Gastroesophageal sphincter (tissue), 3 donors: Measurements from ENCODE around the gene KPNB1.

Source experiments
- CTCF ChIP-seq, 4 experiments: fragments of 200-600 bp in 2 of 4; fragments of 450-650 bp in 2 of 4; sonication (generic) in 1 of 4; IDR thresholded peaks; one replicate each; pipeline ENCODE4 v1.5.1; 2017 to 2019; ENCODE audit warnings: antibody characterized with exemption in 4 of 4, mild to moderate bottlenecking in 2 of 4, moderate library complexity in 2 of 4
- EP300 ChIP-seq: sonication (generic); formaldehyde crosslinking; IDR thresholded peaks from one replicate; pipeline ENCODE4 v1.6.1; 2017; ENCODE audit warnings: antibody characterized with exemption, mild to moderate bottlenecking
- POLR2A ChIP-seq, 2 donors: fragments of 450-650 bp; IDR thresholded peaks; one replicate each; pipeline ENCODE4 v1.6.1; 2017; ENCODE audit warnings: antibody characterized with exemption in 2 of 2, mild to moderate bottlenecking in 2 of 2, moderate library complexity in 1 of 2
- POLR2AphosphoS5 ChIP-seq: sonication (generic); formaldehyde crosslinking; IDR thresholded peaks from one replicate; pipeline ENCODE4 v1.6.1; 2017; ENCODE audit warnings: antibody characterized with exemption

GRCh38 chr17:47725446-47726111 is 75.9 kb downstream of the KPNB1 start:
- TF ChIP-seq CTCF (IDR thresholded peaks at IDR 0.05) (no peak), POLR2A (IDR thresholded peaks at IDR 0.05) (no peak), POLR2AphosphoS5 (no peak), EP300 (no peak)
